OCI-LY3 (cell line): ENCODE measurements around the gene PTPRN2.

Source experiments
- CTCF ChIP-seq: fragments of 200-600, 300-600 bp; sonication (generic); IDR thresholded peaks from 2 replicates; pipeline ENCODE4 v1.5.1; 2014; ENCODE audit warnings: antibody characterized with exemption, low read length, low read depth
- EZH2phosphoT487 ChIP-seq: fragments of 200-600 bp; shearing (Covaris generic); IDR thresholded peaks from 2 replicates; pipeline ENCODE4 v1.6.1; 2018; ENCODE audit warnings: antibody characterized with exemption, mixed run types, low read depth

GRCh38 chr7:157786375-157787274, 801.0 kb downstream of the PTPRN2 start:
- TF ChIP-seq CTCF = no peak
- TF ChIP-seq EZH2phosphoT487 = no peak
